Raji (cell line): ENCODE data around the gene ADAM19.

Experiments used
- POLR2A ChIP-seq: IDR thresholded peaks from 2 replicates; pipeline ENCODE4 v1.6.1; 2011; ENCODE audit warnings: low read depth, low read length, control low read depth; ENCODE audit not compliant: insufficient read depth

ADAM19 gene

GRCh38 chr5:157575381-157576020, at the start of gene ADAM19:
Gene ADAM19, minus strand, starts transcription at chr5:157575775. Its CDS starts 79 bp downstream, at chr5:157575696.
- peak; percentile 71 for TF ChIP-seq POLR2A

GRCh38 chr5:157624144-157624543, 48.6 kb upstream of the ADAM19 start:
- no peak for TF ChIP-seq POLR2A

- no peak for TF ChIP-seq POLR2A
Observed at GRCh38 chr5:157620776-157621175, 45.2 kb upstream of the ADAM19 start.

GRCh38 chr5:157618191-157618765, 42.7 kb upstream of the ADAM19 start:
- no peak for TF ChIP-seq POLR2A

- no peak for TF ChIP-seq POLR2A
Observed at GRCh38 chr5:157616785-157617184, 41.2 kb upstream of the ADAM19 start.

- TF ChIP-seq POLR2A, result no peak
Observed at GRCh38 chr5:157613385-157614245, 38.0 kb upstream of the ADAM19 start.

GRCh38 chr5:157612581-157612980, 37.0 kb upstream of the ADAM19 start:
- TF ChIP-seq POLR2A, result no peak

- TF ChIP-seq POLR2A, result no peak
Observed at GRCh38 chr5:157611571-157612476, 36.2 kb upstream of the ADAM19 start.

- TF ChIP-seq POLR2A, result no peak
Observed at GRCh38 chr5:157610990-157611389, 35.4 kb upstream of the ADAM19 start.

GRCh38 chr5:157608972-157609565, 33.5 kb upstream of the ADAM19 start:
- no peak for TF ChIP-seq POLR2A

GRCh38 chr5:157607371-157608161, 32.0 kb upstream of the ADAM19 start:
- TF ChIP-seq POLR2A, result no peak

- TF ChIP-seq POLR2A, result no peak
Observed at GRCh38 chr5:157606046-157606445, 30.5 kb upstream of the ADAM19 start.

GRCh38 chr5:157603333-157604190, 28.0 kb upstream of the ADAM19 start:
- no peak for TF ChIP-seq POLR2A

GRCh38 chr5:157602505-157602904, 26.9 kb upstream of the ADAM19 start:
- TF ChIP-seq POLR2A, result no peak
